RCC 7860 (cell line): ENCODE results near the gene RNF113A.
A peak's percentile ranks its signal among the peaks of the same experiment; 100 is the strongest.
"Not testable (repeated sequence)": the region's sequence is repeated elsewhere in the genome, so short reads cannot be mapped to it uniquely, and the experiment has no call there.

ENCODE experiments used
- DNase-seq: peaks from one replicate; pipeline ENCODE4 v3.0.0-alpha.2; 2015; ENCODE audit warnings: low spot score
- FAIRE-seq: peaks from 2 replicates; lab custom pipeline; 2012; peaks lifted over from hg19 to GRCh38; lab: Jason Lieb, UNC

Gene RNF113A

DNA sequence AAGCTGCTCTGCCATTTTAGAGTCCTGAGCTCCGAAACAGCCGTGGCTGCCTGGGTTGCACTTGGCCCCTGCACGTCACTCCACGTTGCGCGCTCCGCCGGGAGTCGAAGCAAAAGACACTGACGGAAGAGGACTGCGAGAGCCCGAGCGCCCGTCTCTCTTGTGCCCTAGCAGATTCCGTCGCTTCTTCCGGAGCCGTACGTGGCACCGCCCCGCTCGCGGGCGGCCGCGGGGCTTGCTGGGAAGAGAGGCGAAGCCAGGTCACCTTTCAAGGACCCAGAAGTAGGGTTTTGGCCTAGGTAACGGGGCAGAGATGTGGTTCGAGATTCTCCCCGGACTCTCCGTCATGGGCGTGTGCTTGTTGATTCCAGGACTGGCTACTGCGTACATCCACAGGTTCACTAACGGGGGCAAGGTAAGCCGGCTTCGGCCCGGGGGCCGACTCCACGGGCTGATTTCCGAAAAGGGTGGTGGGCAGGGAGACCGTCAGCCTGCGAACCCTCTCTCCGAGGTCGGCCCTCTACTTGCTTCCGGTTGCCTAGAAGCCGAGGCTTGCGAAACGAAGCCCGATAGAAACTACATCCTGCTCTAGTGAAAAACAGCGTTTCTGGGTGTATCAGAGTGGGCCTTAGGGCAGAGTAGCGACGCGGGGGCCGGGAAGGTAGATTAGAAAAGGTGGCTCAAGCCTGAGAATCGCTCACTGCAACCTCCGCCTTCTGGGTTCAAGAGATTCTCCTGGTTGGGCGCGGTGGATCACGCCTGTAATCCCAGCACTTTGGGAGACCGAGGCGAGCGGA lies at the start of gene RNF113A, which contains the start of gene NDUFA1:
Gene RNF113A, minus strand, starts transcription at position 135 of the 797 bp plus-strand sequence. Its CDS starts 120 bp downstream, at position 15.
Gene NDUFA1, plus strand, starts transcription at position 234 of the 797 bp plus-strand sequence. Its CDS starts 80 bp downstream, at position 314.
- peak; percentile 61 for FAIRE-seq
- peak; percentile 73 for DNase-seq

DNA sequence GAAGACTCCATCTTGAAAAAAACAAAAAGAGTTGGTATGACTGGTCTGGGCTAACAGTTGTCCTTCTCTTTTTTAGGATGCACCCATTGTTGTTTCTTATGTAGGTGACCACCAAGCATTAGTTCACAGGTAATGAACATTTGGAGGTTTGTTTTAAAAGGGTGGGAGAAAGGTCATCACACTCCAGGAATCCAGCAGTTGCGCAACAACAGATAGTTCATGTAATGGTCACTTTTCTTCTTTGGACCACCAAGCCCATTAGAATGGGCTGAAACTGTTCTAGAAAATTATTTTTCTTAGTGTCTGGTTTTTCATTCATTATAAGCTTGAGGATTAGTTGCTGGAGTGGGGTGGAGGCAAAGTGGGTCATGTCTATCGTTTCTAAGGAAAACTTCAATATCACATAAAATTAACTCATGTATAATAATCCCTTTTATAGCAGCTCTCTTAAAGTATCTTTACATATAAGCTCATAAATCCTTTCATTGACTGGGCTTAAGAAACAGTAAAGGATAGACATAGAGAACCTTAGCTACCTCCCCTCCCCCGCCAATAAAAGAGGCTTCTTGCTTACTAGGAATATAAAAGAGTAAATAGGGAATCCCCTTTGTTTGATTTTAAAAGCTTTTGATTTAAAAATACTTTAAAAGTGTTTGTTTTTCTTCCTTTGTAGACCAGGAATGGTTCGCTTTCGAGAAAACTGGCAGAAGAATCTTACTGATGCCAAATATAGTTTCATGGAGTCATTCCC lies 48.5 kb upstream of the RNF113A start:
- FAIRE-seq (no peak), DNase-seq (no peak)

GRCh38 chrX:119917877-119918276 lies 46.3 kb upstream of the RNF113A start:
- no peak for DNase-seq
- no peak for FAIRE-seq

DNA sequence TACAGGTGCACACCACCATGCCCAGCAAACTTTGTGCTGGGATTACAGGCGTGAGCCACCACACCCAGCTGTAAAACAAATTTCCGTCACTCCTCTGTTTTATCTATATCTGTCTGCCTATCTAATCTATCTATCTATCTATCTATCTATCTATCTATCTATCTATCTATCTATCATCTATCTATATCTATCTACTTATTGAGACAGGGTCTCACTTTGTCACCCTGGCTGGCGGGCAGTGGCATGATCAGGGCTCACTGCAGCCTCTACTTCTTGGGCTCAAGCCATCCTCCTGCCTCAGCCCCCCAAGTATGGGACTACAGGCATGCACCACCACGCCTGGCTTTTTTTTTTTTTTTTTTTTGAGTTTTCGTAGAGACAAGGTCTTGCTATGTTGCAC lies 44.8 kb upstream of the RNF113A start:
- FAIRE-seq (no peak), DNase-seq (no peak)

- DNase-seq (no peak), FAIRE-seq (no peak)
Measured at GRCh38 chrX:119900976-119901375, 29.4 kb upstream of the RNF113A start.

- no peak for DNase-seq
- FAIRE-seq: no peak
Measured at GRCh38 chrX:119899125-119899524, 27.6 kb upstream of the RNF113A start.

- DNase-seq (no peak), FAIRE-seq (no peak)
Measured at GRCh38 chrX:119895843-119896326, 24.4 kb upstream of the RNF113A start, which contains the start of gene AKAP14. AKAP14 (plus strand) TSS chrX:119895893; CDS start chrX:119903224, 7,331 bp downstream.

DNA sequence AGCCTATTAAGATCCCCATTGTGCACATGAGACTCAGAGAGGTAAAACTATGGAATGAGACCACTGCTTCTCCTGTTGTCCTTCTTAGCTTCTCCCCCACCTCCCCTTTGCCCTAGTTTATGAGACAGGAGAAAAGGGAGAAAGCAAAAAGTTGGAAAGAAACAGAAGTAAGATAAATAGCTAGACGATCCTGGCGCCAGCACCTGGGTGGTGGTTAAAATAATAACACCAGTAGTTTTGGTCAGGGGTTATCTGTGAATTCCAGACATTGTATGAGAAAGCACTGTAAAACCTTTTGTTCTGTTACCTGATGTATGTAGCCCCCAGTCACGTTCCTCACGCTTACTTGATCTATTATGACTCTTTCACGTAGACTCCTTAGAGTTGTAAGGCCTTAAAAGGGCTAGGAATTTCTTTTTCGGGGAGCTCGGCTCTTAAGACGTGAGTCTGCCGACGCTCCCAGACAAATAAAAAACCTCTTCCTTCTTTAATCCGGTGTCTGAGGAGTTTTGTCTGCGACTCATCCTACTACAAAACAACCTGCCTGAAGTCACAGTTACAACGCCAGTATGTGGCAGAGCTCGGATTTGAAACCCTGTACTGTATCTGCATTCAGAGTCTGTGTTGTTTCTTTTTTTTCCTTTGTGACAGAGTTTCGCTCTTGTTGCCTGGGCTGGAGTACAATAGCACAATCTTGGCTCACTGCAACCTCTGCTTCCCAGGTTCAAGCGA lies 20.6 kb upstream of the RNF113A start:
- FAIRE-seq, DNase-seq: not testable (repeated sequence)

DNA sequence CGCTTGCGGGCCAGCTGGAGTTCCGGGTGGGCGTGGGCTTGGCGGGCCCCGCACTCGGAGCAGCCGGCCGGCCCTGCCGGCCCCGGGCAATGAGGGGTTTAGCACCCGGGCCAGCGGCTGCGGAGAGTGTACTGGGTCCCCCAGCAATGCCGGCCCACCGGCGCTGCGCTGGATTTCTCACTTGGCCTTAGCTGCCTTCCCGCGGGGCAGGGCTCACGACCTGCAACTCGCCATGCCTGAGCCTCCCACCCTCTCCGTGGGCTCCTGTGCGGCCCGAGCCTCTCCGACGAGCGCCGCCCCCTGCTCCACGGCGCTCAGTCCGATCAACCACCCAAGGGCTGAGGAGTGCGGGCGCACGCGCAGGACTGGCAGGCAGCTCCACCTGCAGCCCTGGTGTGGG lies 19.1 kb upstream of the RNF113A start:
- FAIRE-seq, DNase-seq: not testable (repeated sequence)

DNA sequence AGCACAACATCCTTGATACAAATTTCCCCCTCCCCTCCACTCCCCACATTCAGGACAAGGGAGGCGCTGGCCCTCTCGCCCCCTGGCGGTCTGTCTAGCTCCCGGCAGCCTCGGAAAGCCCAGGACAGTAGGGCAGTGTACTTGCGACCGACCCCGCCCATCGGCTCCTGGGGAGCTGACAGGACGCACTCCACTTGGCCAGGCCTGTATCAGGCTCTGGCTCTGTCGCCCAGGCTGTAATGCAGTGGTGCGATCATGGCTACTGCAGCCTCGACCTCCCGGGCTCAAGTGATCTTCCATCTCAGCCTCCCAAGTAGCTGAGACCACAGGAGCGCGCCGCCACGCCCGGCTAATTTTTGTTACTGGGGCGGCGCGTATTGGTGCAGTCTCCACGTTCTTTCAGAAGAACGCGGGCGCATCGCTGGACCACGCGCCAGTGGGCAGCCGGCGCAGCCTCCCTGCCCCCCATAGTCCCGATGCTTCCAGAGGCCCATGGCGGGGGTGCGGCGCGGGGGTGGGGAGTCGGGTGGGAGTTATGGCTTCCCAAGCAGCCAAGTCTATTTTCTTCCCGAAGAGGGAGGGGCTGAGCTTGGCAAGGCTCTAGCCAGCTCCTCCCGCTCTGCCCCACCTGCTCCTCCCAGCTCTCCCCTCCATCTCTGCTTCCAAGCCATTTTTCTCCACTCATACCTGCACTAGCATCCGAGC lies 16.3 kb upstream of the RNF113A start:
- no peak for FAIRE-seq
- no peak for DNase-seq

DNA sequence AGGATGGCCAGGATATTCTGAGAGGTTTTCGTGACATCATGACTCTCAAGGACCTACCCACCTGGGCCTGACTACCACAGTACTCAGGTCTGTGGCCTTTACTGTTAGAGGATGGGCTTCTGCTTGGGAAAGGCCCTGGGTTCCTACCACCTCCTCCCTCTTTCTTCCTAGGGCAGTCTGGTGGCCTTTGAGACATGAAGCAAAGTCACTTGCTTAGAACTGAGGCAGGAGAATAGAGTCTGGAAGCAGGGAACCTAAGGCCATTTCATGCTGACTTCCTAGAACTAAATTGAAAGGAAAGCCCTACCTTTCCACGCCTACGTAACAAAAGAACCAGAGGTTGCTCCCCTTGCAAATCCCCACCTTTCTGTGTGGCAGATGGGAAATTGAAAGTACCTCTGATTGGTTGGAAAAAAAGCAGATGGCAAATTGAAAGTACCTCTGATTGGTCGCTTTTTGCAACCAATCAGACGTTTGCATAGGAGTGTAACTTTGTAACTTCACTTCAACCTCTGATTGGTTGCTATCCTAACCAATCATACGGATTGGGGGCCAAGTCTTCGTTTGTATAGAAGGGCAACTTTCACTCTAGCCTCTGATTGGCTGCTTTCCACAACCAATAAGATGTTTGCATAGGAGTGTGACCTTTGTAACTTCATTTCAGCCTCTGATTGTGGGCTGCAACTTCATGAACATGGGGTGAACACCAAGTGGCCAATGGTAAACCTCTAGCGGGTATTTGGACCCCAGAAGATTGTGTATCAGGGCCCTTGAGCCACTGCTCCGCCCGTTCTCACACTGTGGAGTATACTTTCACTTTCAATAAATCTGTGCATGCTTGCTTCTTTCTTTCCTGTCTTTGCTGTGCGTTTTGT lies 14.3 kb upstream of the RNF113A start:
- FAIRE-seq (no peak), DNase-seq (peak; percentile 9)

GRCh38 chrX:119880552-119881437 lies 9.3 kb upstream of the RNF113A start:
- peak; percentile 40 for DNase-seq
- FAIRE-seq: no peak

DNA sequence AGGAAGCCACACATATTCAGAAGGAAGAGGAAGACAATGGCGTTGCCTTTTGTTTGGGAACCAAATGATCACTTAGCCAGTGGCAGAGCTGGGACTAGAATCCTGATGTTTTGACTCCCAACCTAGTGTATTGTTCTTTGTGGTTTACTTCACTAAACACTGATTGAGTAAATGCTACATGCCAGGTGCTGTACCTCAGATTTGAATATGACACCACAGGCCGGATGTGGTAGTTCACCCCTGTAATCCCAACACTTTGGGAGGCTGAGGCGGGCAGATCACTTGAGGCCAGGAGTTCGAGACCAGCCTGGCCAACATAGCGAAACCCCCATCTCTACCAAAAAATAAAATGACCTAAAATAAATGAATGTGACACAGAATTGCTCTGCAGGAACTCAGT lies 8.5 kb upstream of the RNF113A start:
- FAIRE-seq: no peak
- DNase-seq: no peak

DNA sequence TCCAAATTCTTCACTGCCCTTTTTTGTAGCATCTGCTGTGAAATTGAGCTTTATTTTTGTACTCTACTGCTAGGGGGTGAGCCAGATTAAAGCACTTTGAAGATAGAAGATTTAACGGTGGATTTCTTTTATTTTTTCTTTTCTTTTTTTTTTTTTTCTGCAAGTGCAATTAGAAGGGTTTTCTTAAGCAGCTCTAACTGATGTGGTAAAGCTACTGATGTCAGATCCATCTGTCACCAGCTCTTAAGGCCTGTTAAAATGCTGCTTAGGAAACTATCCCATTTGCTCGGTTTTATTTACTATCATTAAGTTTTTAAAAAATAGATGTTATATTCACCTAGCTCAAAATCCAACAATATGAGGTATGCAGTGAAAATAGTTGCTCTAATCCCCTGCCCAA lies 7.2 kb upstream of the RNF113A start:
- no peak for DNase-seq
- FAIRE-seq: no peak

DNA sequence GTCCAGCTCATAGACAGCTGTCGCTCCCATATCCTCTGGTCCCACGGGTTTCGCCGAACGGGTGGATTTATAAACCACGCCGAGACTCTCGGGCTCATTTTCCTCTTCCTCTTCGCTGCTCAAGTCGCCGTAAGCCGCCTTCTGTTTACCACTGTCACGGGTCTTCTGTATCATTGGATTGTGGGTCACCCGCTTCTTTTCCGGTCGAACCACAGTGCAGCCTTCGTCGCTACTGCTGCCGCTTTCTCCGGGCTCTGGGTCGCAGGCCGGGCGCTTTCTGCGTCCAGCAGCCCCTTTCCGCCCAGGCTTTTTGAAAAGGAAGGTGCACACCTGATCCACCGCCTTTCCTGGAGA lies 311 bp downstream of the RNF113A start:
- no peak for DNase-seq
- no peak for FAIRE-seq

GRCh38 chrX:119870626-119871131 lies 854 bp downstream of the RNF113A start:
- FAIRE-seq (no peak), DNase-seq (peak; percentile 10)

GRCh38 chrX:119853444-119853843 lies 18.1 kb downstream of the RNF113A start:
- FAIRE-seq (no peak), DNase-seq (no peak)
